K562 (cell line): ENCODE results near the gene INVS. TPM values are rescaled to one million over a fixed set of nuclear protein-coding genes. Genes with fewer than 3 reads are reported as not detected.

Source experiments
- ATAC-seq: fragments of 200-7000 bp; cut with Tn5 transposase; 3 replicates; pipeline ENCODE4 v1.9.1; 2020; ENCODE audit warnings: moderate library complexity
- BruUV-seq: library from RNA; stranded (reverse); fragments of 400-500 nt; replicated peaks from 2 replicates; lab custom pipeline; 2021; lab: Mats Ljungman, UMichigan
- CTCF ChIA-PET: fragments of 300-600 bp; formaldehyde crosslinking; extraction: SDS; loops from one replicate; lab custom pipeline; 2021; ENCODE audit warnings: low intra/inter-chr PET ratio; lab: Yijun Ruan, JAX
- POLR2A ChIA-PET: fragments of 300-600, 350-650 bp; sonication (Branson Sonifier 250); formaldehyde crosslinking; extraction: SDS; loops from one replicate; lab custom pipeline; 2021; ENCODE audit warnings: antibody characterized with exemption, inconsistent platforms; lab: Yijun Ruan, JAX
- DNase-seq, 4 experiments: peaks; one replicate each; pipeline versions ENCODE4 v3.0.0 to v3.0.0-alpha.2; 2011 to 2018; ENCODE audit warnings: low spot score in 3 of 4, mixed read lengths in 3 of 4; ENCODE audit errors: extremely low read depth in 1 of 4
- FAIRE-seq: peaks from 2 replicates; lab custom pipeline; 2011; peaks lifted over from hg19 to GRCh38; lab: Jason Lieb, UNC
- H2AFZ ChIP-seq: 2 replicates; pipeline ENCODE4 v1.6.0; 2011; ENCODE audit warnings: low read depth, low read length, control low read depth, inconsistent platforms
- H3K27ac ChIP-seq: fragments of 200-600 bp; 3 replicates; pipeline ENCODE4 v1.8.0; 2011; ENCODE audit warnings: low read depth, mild to moderate bottlenecking, control low read depth, inconsistent platforms, low read length, moderate library complexity, mixed read lengths; ENCODE audit errors: extremely low read depth
- H3K27me3 ChIP-seq, 2 experiments: fragments of 300-600 bp in 1 of 2; 2 replicates in 1 of 2; 3 replicates in 1 of 2; pipeline versions ENCODE4 v1.6.0 to v1.8.0; 2011; ENCODE audit warnings: inconsistent platforms in 2 of 2, low read length in 2 of 2, mild to moderate bottlenecking in 1 of 2, mixed read lengths in 1 of 2, moderate library complexity in 1 of 2; ENCODE audit not compliant: control insufficient read depth in 2 of 2, insufficient read depth in 2 of 2
- H3K36me3 ChIP-seq: fragments of 300-600 bp; 3 replicates; pipeline ENCODE4 v1.8.0; 2011; ENCODE audit warnings: mild to moderate bottlenecking, low read length, inconsistent platforms; ENCODE audit not compliant: control insufficient read depth, insufficient read depth
- H3K4me1 ChIP-seq, 2 experiments: fragments of 200-600 bp in 1 of 2; replicated peaks in 1 of 2; 2 replicates in 1 of 2; 3 replicates in 1 of 2; pipeline versions ENCODE4 v1.5.1 to v1.8.0; 2011; ENCODE audit warnings: inconsistent platforms in 2 of 2, low read length in 2 of 2, mild to moderate bottlenecking in 1 of 2, mixed read lengths in 1 of 2, moderate library complexity in 1 of 2; ENCODE audit not compliant: control insufficient read depth in 2 of 2, insufficient read depth in 2 of 2
- H3K4me2 ChIP-seq: 2 replicates; pipeline ENCODE4 v1.6.1; 2011; ENCODE audit warnings: low read length, control low read depth, inconsistent platforms, mixed read lengths; ENCODE audit not compliant: insufficient read depth
- H3K4me3 ChIP-seq: fragments of 200-600 bp; sonication (generic), shearing (Covaris generic); 2 replicates; pipeline ENCODE4 v1.5.1; 2016; ENCODE audit warnings: control low read depth, inconsistent platforms
- H3K79me2 ChIP-seq: fragments of 200-600 bp; 3 replicates; pipeline ENCODE4 v1.8.0; 2011; ENCODE audit warnings: low read length, inconsistent platforms; ENCODE audit not compliant: control insufficient read depth, insufficient read depth
- H3K9ac ChIP-seq, 2 experiments: 2 replicates each; pipeline versions ENCODE4 v1.6.0 to v1.6.1; 2011; ENCODE audit warnings: low read depth in 2 of 2, low read length in 2 of 2, control low read depth in 1 of 2, inconsistent platforms in 1 of 2, mild to moderate bottlenecking in 1 of 2, mixed read lengths in 1 of 2; ENCODE audit not compliant: insufficient read depth in 1 of 2
- H3K9me1 ChIP-seq: one replicate; pipeline ENCODE4 v1.6.0; 2011; ENCODE audit warnings: inconsistent platforms, mild to moderate bottlenecking, low read length, moderate library complexity; ENCODE audit not compliant: control insufficient read depth, insufficient read depth
- H3K9me3 ChIP-seq: replicated peaks from 2 replicates; pipeline ENCODE4 v1.5.1; 2011; ENCODE audit warnings: low read depth, low read length, inconsistent platforms; ENCODE audit not compliant: control insufficient read depth, insufficient read depth
- H4K20me1 ChIP-seq: replicated peaks from 2 replicates; pipeline ENCODE4 v1.6.1; 2011; ENCODE audit warnings: low read length, inconsistent platforms, mixed read lengths; ENCODE audit not compliant: control insufficient read depth, insufficient read depth
- DDX20 ChIP-seq: fragments of 450-650 bp; IDR thresholded peaks from 2 replicates; pipeline ENCODE4 v1.6.1; 2016; ENCODE audit warnings: missing genetic modification characterization, low read depth, mild to moderate bottlenecking, missing compliant biosample characterization, moderate library complexity
- EP400 ChIP-seq: fragments of 450-650 bp; IDR thresholded peaks from 2 replicates; pipeline ENCODE4 v1.6.1; 2017; ENCODE audit warnings: antibody characterized with exemption, mild to moderate bottlenecking, moderate library complexity
- FOXK1 ChIP-seq: sonication (generic); formaldehyde crosslinking; IDR thresholded peaks from 2 replicates; pipeline ENCODE4 v1.8.0; 2022; ENCODE audit warnings: missing genetic modification reagents, mild to moderate bottlenecking, borderline replicate concordance
- MNT ChIP-seq, 2 experiments: fragments of 450-650 bp; conservative IDR thresholded peaks; 2 replicates each; pipeline ENCODE4 v1.6.1; 2017; ENCODE audit warnings: mild to moderate bottlenecking in 2 of 2, moderate library complexity in 2 of 2
- POLR2AphosphoS5 ChIP-seq: IDR thresholded peaks from 2 replicates; pipeline ENCODE4 v1.6.1; 2011; ENCODE audit warnings: mild to moderate bottlenecking, low read depth, low read length, moderate library complexity; ENCODE audit not compliant: control insufficient read depth, insufficient read depth
- RERE ChIP-seq: sonication (generic); formaldehyde crosslinking; IDR thresholded peaks from 2 replicates; pipeline ENCODE4 v1.8.0; 2023; ENCODE audit warnings: missing genetic modification reagents, mild to moderate bottlenecking, borderline replicate concordance
- WGBS: fragments of 100-300 bp; shearing (Covaris generic); methylation state at CpG from one replicate; pipeline ENCODE4 v1.1.6; 2016; ENCODE audit warnings: low coverage, mixed read lengths; ENCODE audit not compliant: insufficient coverage; ENCODE audit errors: missing lambda C conversion rate; 5-methylcytosine and 5-hydroxymethylcytosine counted together
- in situ Hi-C: fragments of 300-500 bp; cut with MboI; formaldehyde crosslinking; loops from 4 replicates; pipeline ENCODE4 v1.15.0; 2018; ENCODE audit warnings: inconsistent platforms, mixed read lengths
- intact Hi-C: fragments of 100-400 bp; cut with micrococcal nuclease; formaldehyde crosslinking; loops from 2 replicates; pipeline ENCODE4 v1.14.2; 2022
- polyA plus RNA-seq, 8 experiments: library from polyadenylated mRNA; depleted of rRNA in 4 of 8; stranded (reverse) in 5 of 8; unstranded in 3 of 8; fragments of >200 nt; fragmentation: Nextera tagmentation in 2 of 8; fragmentation: Illumina TruSeq in 1 of 8; extraction: Ambion mirVana in 2 of 8; extraction: Trizol in 1 of 8; gene quantifications; 2 replicates each; pipeline versions ENCODE4 v1.2.1 to v1.2.3, GENCODE V29; 2011 to 2014; ENCODE audit warnings: inconsistent platforms in 1 of 8, missing spikeins in 1 of 8
- total RNA-seq, 7 experiments: library from RNA; depleted of rRNA in 6 of 7; stranded (reverse); fragments of >200 nt in 6 of 7; fragmentation: Illumina TruSeq in 2 of 7; extraction: Trizol in 2 of 7; gene quantifications; 2 replicates each; pipeline versions ENCODE4 v1.2.1 to v1.2.3, GENCODE V29; 2011 to 2021; ENCODE audit warnings: low replicate concordance in 1 of 7

INVS gene
- total and polyA plus RNA-seq, 9 of the 15 experiments (the other 6 are each of a cell fraction or from before 2014, with no cell fraction given): 0.77 to 18.5 (median 10.0) TPM

DNA sequence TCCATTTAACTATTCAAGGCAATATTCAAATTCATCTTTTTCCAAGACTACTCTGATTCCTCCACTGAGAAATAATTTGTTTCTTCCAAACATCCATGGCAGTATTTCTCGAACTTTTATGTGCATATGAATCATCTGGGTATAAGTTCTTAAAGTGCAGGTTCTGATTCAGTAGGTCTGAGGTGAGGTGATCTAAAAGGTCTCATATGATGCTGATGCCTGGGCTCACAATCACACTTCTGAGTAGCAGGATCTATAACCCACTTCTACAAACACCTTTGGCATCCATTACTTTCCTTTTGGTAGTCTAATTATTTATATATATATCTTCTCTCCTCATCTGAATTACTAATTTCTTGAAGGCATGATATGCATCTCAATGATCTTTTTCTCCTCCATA is 7.4 kb upstream of the INVS start (continued):
- no peak for TF ChIP-seq RERE (CRISPR knock-in tag)
- TF ChIP-seq FOXK1: no peak
- no peak for TF ChIP-seq POLR2AphosphoS5

GRCh38 chr9:100092066-100092465 is 7.0 kb upstream of the INVS start:
- WGBS: 60% methylated on average over 1 of the region's 1 CpG
- POLR2A ChIA-PET: interaction anchor here (0.8 to 1.2 kb wide), 2 partner anchors 17 to 52 kb away, joined by 3 read pairs; no protein-coding TSS in a partner anchor
- no peak overlapping the region for H3K27ac ChIP-seq

More at GRCh38 chr9:100092066-100092465, 7.0 kb upstream of the INVS start:
- Histone ChIP-seq H3K9me3 (no peaks in the 10 kb centered on the region), H3K4me2 (no peak overlapping the region), H3K36me3 (0 out of 3 replicates have a peak, but pooled peaks cover 3% of the 10 kb centered on the region), H3K4me3 (no peak overlapping the region), H3K79me2 (peaks cover 94% of the 10 kb centered on the region), H3K9ac (no peak overlapping the region), H3K4me1 (peaks cover 4 to 20% of the 10 kb centered on the region in 2 experiments; a peak in 2 of 5 replicates), H4K20me1 (no peaks in the 10 kb centered on the region), H3K27me3 (no peaks in the 10 kb centered on the region), H2AFZ (no peak overlapping the region), H3K9me1 (no peaks in the 10 kb centered on the region)
- ATAC-seq (no peak), FAIRE-seq (no peak), DNase-seq (no peak)
- TF ChIP-seq MNT (conservative IDR thresholded peaks at IDR 0.05) (peak in 1 of 2 experiments; percentile 31; a peak in 1 of 4 replicates), DDX20 (no peak), EP400 (0 out of 2 replicates have a peak, but pooled peaks have one; percentile 18)
- in situ Hi-C loops: no loop called here
- CTCF ChIA-PET: no interaction called here
- no TSS peak for BruUV-seq
- intact Hi-C loops: loop anchor here (10.0 kb wide), 1 partner anchor 267 kb away; the partner anchor contains the start of gene NR4A3
